Measurements from ENCODE around the gene ABCC4.

DNA sequence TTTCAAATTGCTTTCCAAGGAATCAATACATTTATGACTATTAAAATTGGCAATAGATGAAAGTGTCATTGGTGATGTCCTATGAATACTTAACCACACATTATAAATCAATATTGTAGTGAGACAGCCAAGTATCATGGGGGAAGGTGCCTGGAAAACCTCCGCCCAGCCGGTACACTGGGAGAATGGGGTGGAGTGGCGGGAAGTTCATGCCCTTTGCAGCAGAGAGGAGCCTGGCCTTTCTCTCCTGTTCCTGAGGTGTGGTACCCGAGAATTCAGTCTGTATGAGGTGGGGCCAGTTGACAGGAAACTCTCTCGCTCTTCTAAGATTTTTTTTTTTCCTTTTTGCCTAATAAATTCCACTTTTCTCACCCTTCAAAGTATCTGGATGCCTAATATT is 25.4 kb upstream of the ABCC4 start:
- TF ChIP-seq, protein P1, sequence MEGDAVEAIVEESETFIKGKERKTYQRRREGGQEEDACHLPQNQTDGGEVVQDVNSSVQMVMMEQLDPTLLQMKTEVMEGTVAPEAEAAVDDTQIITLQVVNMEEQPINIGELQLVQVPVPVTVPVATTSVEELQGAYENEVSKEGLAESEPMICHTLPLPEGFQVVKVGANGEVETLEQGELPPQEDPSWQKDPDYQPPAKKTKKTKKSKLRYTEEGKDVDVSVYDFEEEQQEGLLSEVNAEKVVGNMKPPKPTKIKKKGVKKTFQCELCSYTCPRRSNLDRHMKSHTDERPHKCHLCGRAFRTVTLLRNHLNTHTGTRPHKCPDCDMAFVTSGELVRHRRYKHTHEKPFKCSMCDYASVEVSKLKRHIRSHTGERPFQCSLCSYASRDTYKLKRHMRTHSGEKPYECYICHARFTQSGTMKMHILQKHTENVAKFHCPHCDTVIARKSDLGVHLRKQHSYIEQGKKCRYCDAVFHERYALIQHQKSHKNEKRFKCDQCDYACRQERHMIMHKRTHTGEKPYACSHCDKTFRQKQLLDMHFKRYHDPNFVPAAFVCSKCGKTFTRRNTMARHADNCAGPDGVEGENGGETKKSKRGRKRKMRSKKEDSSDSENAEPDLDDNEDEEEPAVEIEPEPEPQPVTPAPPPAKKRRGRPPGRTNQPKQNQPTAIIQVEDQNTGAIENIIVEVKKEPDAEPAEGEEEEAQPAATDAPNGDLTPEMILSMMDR (conservative IDR thresholded peaks at IDR 0.05; ENCODE audit: low read depth, low read length), result no peak
- TF ChIP-seq EZH2 (IDR thresholded peaks at IDR 0.05; ENCODE audit: borderline replicate concordance, low read depth, low read length, poor library complexity, severe bottlenecking), result no peak

All from A673 (cell line).